Activated CD4-positive, alpha-beta T cell treated with anti-CD3 and anti-CD28 coated beads for 4 hours (primary cell): ENCODE results near the gene TSPAN7.

Source experiments
- DNase-seq, 2 donors: peaks; one replicate each; pipeline ENCODE4 v3.0.0-alpha.2; 2020

Gene TSPAN7

GRCh38 chrX:38595801-38596200 lies 34.5 kb downstream of the TSPAN7 start:
- no peak for DNase-seq

GRCh38 chrX:38596939-38597338 lies 35.6 kb downstream of the TSPAN7 start:
- DNase-seq: no peak

DNA sequence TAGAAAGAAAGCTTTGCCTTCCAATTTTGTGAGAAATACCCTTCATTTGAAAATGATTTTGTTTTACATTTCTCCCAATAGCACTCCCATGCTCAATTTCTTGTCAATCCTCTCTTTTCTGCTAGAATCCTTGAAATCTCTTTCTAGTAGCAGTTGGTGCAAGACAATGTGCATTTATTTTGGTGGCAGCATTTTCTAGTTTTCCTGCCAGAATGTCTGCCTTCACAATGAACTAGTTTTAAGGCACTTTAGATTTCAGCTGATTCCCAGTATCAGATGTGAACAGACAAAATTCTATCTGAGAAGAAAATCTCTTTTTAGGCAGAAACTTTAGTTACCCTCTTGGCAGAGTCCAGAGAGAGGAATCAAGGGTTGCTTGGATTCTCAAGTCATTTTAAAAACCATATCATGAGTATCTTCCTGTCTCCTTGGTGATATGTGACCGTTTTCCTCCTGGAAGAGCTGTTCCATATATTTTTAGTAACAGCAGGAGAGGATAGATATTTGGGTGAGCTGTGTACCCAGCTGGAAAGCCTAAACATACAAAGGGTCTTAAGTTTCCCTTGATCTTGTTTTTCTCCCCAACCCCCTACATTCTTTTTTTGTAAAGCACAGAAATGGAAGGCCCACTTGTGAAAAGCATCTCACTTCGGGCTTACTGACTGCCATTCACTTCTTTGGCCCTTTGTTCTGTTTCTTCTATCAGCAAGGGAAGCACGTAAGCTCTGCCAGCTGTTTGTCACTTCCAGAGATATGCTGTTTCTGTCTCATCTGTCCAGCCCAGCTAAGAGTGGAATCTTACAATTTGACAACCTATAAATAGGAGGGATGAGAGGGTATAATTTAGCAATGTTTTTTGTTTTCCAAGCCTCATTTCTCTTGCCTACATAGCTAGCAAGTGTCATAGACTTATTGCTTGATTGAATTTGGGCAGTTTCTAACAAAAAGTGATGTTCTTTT lies 38.7 kb downstream of the TSPAN7 start:
- DNase-seq: no peak

DNA sequence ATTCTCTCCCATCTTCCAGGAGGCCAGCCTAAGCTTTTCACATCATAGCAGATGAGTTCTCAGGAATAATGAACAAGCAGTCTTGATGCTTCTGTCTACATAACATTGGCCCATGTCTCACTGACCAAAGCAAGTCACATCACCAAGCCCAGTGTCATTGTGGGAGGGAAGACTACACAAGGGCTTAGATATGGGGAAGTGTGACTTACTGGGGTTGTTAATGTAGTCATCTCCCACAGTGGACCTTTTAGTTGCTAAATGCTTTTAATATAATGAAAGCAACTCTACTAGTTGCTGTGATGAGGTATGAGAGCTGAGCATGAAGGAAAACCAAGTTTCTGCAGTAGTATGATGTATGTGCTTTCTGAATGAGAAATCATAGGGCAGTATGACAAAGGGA lies 40.5 kb downstream of the TSPAN7 start:
- no peak for DNase-seq

- no peak for DNase-seq
These were observed 45.5 kb downstream of the TSPAN7 start for GRCh38 chrX:38606821-38607220.

- no peak for DNase-seq
These were observed 46.6 kb downstream of the TSPAN7 start for GRCh38 chrX:38607976-38608375.

DNA sequence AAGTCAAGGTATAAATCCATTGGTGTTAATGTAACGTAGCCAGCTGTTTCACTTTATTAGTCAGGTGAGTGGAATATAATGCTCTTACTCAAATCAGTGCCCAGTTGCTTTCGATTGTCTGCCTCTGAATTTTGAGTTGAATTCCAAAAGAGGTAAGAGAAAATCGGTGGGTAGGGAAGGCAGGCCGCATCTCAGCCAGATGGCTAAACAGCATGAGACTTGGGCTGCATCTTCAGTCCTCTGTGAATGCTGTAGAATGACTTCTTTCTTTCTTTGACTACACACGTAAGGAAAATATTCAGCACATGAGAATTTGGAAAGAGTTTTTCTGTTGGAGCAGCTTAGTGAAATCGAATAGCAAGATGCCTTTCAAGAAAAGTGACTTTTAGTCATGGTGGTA lies 49.5 kb downstream of the TSPAN7 start:
- DNase-seq: no peak

- no peak for DNase-seq
These were observed 50.9 kb downstream of the TSPAN7 start for GRCh38 chrX:38612281-38612680.

DNA sequence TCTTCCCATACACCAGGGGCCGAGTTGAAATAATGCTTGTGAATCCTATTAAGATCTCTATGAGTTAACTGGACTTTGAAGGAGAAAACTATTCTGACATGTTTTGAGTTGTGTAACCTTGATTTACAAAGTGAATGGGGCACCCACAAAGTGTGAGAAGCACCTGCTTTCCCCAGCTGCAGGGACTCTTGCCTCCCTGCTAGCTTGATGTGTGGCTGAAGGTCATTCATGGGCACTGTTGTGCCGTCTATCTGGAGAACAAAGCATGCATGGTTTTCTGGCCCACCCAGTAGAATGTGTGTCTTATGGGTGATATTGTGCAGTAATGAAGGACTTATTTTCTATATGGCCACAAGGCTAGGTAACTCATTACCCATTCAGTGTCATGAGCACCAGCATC lies 53.1 kb downstream of the TSPAN7 start:
- DNase-seq: no peak

GRCh38 chrX:38616904-38617303 lies 55.6 kb downstream of the TSPAN7 start:
- DNase-seq: no peak

DNA sequence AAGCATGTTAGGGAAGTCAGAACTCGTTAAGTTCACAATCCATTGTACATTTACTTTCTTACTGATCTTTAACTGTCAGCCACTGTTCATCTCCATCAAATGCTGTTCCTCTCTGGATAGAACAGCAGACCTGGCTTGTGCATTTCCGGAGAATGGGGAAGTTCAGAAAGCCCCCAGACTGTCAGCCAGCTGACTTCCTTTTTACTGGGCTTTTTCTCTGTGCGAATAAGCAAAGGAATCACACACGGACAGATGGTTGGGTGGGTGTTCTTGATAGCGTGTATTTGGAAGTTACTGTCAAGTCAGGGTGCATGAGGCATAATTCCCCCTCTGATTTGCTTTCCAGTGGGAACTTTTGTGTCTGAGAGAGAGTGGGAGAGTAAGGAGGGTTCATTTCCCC lies 56.8 kb downstream of the TSPAN7 start:
- no peak for DNase-seq

DNA sequence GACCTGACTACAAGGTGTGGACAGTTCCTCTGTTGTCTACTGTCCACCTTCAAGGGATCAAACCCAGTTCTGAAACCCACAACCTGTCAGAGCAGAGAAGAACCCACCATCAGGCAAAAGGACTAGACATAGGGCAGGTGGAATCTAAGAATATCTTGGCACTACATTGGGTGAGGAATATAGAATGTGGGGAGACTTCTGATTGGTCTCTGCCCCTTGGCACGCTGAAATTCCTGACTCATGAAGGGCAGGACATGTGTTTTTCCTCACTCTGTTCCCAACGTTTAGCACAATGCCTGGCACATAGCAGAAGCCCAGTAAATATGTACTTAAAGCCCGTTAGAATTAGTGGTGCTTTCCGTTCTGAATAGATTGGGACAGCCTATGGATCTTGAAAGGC lies 59.3 kb downstream of the TSPAN7 start:
- DNase-seq: no peak

GRCh38 chrX:38626296-38626695 lies 65.0 kb downstream of the TSPAN7 start:
- no peak for DNase-seq

DNA sequence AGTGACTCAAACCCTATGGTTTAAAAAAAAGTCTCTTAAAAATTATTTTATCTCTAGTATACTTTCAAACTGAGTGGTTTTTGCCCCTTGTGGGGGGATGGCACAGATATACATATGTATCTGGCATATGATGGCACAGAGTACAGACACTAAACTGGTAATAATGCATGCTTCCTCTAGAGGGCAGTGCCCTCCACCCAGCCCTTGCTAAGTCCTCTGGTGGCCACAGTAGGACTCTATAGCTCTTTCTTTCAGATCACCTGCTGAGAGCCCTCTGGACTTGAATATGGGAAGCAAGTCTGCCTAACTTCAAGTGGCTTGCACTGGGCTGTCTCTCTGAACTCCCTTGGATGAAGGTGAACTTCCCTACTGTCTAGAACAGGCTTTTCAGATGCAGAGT lies 66.3 kb downstream of the TSPAN7 start:
- no peak for DNase-seq

DNA sequence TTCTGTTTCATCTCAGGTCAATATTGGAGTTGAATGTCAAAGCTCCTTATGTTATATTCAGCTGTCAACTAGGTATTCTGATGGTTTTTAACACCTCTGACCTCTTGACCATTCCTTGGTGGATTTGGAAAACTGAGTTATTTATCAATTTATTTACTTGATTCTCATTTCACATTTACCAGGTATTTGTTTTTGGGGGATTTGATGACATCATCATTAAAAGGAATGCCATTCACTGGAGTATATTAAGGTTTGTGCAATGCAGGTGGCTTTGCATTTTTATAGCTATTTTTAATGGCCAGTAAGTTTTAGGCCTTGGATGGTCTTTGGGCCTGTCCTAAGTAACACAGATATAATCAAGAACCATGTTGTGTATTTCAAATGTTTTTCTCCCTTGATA lies 67.2 kb downstream of the TSPAN7 start:
- no peak for DNase-seq

- no peak for DNase-seq
These were observed 71.2 kb downstream of the TSPAN7 start for GRCh38 chrX:38632516-38632915.

GRCh38 chrX:38634665-38635064 lies 73.3 kb downstream of the TSPAN7 start:
- DNase-seq: no peak

GRCh38 chrX:38636949-38637819 lies 75.8 kb downstream of the TSPAN7 start:
- DNase-seq: no peak

DNA sequence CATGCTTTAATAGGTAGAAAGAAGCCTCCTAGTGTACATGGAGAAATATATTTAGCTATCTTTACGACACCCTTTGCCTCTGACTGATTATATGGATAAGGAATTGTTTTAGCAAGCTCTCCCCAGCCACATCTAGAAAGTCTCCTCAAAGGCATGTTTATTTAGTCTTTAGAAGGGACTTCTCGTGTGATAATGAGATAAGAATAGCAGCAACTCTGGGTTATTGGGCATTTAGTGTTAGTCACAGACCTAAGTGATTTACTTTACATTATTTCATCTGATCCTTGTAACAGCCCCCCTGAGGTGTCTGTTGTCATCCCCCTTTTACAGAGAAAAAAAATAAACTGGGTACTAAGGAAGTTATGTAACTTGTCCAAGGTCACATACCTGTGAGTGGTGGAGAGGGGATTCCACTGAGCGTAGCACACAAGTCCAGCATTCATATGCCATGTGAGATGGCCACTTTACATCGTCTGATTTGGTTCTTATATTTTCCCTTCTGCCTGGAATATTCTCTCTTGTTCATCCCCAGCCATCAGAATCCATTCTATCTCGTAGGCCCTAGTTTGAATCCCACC lies 77.7 kb downstream of the TSPAN7 start:
- no peak for DNase-seq

DNA sequence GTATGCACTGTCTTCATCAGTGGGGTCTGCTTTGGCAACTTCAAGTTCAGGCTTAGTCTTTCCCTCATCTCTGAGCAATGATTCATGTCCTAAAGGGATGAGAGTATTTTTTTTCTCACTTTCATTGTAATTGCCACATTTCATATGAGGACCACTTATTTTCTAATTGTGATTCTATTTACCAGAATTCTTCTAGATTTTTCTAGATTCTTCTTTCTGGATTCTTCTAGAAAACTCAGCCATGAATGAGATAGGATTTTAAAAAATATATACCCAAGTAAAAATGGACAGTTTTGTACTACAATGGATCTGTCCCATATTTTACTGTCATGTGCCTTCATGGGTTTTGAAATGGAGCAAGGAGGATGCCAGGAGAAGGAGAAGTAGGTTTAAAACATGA lies 78.4 kb downstream of the TSPAN7 start:
- DNase-seq: no peak

DNA sequence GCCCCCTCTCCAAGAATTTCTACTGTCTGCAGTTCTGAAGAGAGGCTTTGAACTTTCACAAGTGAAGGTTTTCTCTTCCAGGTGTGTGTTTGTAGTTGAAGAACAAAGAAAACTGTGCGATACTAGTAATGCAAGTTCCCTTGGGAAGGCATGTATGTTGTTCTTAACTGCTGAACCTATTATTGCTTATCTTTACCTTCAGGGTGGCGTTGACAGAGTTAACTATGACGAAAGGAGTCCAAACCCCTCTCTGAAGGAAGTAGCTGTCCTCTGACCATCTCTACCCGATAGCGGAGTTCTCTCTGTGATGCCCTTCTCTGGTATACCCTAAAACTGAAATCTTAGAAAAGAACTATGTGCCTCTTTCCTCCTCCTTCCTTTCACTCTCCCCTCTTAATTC lies 79.9 kb downstream of the TSPAN7 start:
- DNase-seq: no peak

GRCh38 chrX:38643903-38644302 lies 82.6 kb downstream of the TSPAN7 start:
- DNase-seq: no peak

DNA sequence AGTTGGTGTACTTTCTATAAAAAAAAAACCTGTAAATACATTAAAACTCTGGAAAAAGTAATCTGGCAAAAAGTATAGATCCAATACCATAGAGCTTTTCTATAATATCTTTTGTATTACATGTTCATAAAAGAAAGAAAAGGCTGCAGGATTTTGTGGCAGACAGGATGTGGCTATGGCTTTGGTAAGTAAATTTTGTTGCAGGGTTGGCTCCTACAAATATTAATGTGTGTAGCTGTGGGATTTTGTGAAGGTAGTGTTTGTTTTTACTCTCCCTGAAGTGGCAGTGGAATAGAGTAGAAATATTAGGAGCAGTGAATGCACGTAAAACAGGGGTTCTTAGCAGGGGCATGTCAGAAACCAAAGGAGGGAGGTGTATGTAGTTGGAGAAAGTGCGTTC lies 84.8 kb downstream of the TSPAN7 start:
- no peak for DNase-seq

DNA sequence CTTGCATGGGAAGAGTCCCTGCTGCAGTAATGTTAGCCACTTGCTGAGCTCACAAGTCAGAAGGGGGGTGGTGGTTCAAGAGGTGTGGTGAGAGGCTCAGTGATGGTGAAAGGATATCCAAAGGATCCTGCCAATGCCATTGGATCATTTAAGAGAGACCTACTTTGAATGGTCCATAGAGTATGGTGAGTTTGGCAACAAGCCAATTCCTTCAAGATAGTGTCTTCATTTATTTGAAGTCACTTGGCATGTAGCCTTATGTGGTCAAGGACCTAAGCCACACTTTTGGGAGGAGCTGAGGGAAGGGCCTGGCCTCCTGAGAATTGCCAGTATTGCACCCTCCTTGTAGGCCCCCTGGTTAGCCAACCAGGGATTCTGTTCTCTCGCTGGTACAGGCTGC lies 87.9 kb downstream of the TSPAN7 start:
- DNase-seq: no peak
